ENCODE measurements around the gene FAT1.
"Not testable (repeated sequence)": the region's sequence is repeated elsewhere in the genome, so short reads cannot be mapped to it uniquely, and the experiment has no call there.

The FAT1 gene, protein sequence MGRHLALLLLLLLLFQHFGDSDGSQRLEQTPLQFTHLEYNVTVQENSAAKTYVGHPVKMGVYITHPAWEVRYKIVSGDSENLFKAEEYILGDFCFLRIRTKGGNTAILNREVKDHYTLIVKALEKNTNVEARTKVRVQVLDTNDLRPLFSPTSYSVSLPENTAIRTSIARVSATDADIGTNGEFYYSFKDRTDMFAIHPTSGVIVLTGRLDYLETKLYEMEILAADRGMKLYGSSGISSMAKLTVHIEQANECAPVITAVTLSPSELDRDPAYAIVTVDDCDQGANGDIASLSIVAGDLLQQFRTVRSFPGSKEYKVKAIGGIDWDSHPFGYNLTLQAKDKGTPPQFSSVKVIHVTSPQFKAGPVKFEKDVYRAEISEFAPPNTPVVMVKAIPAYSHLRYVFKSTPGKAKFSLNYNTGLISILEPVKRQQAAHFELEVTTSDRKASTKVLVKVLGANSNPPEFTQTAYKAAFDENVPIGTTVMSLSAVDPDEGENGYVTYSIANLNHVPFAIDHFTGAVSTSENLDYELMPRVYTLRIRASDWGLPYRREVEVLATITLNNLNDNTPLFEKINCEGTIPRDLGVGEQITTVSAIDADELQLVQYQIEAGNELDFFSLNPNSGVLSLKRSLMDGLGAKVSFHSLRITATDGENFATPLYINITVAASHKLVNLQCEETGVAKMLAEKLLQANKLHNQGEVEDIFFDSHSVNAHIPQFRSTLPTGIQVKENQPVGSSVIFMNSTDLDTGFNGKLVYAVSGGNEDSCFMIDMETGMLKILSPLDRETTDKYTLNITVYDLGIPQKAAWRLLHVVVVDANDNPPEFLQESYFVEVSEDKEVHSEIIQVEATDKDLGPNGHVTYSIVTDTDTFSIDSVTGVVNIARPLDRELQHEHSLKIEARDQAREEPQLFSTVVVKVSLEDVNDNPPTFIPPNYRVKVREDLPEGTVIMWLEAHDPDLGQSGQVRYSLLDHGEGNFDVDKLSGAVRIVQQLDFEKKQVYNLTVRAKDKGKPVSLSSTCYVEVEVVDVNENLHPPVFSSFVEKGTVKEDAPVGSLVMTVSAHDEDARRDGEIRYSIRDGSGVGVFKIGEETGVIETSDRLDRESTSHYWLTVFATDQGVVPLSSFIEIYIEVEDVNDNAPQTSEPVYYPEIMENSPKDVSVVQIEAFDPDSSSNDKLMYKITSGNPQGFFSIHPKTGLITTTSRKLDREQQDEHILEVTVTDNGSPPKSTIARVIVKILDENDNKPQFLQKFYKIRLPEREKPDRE (N-terminal part only)

DNA sequence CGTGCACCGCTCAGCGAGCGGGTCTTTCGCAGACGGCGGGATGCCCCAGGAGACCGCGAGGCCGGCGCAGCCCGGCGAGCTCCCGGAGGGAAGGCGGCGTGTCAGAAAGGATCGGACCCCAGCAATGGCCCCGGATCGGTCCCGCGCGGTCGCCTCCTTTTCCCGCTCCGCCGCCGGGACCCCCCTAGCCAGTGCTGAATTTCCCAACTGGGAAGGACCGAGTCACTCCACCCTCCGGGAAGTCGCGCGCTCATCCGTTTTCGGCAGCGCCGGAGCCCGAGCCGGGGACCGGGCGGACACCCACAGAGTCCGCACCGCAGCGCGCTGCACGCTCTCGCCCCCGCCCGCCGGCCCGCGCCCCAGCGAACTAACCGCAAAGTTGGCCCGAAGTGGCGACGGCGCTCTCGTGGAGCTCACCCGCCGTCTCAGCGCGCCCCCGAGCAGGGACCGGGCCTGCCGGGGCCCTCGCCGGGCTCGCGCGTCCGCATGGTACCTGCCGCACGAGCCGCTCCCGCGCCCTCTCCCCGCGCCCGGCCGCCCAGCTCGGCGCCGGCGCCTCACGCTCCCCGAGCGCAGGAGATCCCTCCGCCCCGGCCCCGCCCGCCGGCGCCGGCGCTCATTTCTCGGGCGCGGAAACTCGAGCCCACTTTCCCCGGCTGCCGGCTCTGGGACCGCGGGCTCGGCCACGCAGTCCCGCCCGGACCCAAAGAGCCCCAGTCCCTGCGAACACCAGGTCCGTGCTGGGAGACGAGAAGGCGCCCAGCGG lies at the start of gene FAT1:
TSS of gene FAT1 (minus strand) at position 565 of the 766 bp plus-strand sequence. CDS start 14,029 bp downstream, outside the sequence.
- Mint-ChIP-seq H3K27me3 (peaks cover 61% of the 10 kb centered on the region), H3K4me1 (ENCODE audit: low read depth) (peaks cover 21% of the 10 kb centered on the region), H3K36me3 (ENCODE audit: low read depth) (peaks cover 3% of the 10 kb centered on the region), H3K27ac (no peak within 1 kb of the TSS), H3K9me3 (no peaks in the 10 kb centered on the region), H3K4me3 (peak within 1 kb of the TSS; percentile 35)

GRCh38 chr4:186772936-186773487 lies 49.4 kb upstream of the FAT1 start:
- no peaks in the 10 kb centered on the region for H3K4me1 Mint-ChIP-seq (ENCODE audit: low read depth)

DNA sequence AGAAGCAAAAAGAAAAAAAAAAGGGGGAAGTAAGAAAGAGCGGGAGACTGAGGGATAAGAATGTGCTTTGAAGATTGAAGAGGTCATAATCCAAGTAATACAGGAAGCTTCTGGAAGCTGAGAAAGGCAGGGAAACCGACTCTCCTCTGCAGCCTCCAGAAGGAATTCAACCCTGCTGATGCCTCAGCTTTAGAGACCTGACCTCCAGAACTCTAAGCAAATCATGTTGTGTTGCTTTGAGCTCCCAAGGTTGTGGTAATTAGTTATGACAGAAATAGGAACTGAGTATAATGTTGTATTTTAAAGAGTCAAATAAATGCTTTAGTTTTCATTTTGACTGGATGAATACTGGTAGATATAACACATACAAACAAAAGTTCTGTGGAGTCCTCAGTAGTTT lies 48.0 kb upstream of the FAT1 start:
- Mint-ChIP-seq H3K9me3 (peaks cover 3% of the 10 kb centered on the region), H3K27me3 (no peaks in the 10 kb centered on the region), H3K36me3 (ENCODE audit: low read depth) (no peaks in the 10 kb centered on the region), H3K4me1 (ENCODE audit: low read depth) (no peaks in the 10 kb centered on the region), H3K4me3 (no peak overlapping the region), H3K27ac (no peak overlapping the region)

More at GRCh38 chr4:186772936-186773487, 49.4 kb upstream of the FAT1 start:
- no peaks in the 10 kb centered on the region for H3K9me3 Mint-ChIP-seq
- H3K27me3 Mint-ChIP-seq = no peaks in the 10 kb centered on the region
- no peak overlapping the region for H3K4me3 Mint-ChIP-seq
- H3K27ac Mint-ChIP-seq = no peak overlapping the region
- H3K36me3 Mint-ChIP-seq (ENCODE audit: low read depth) = no peaks in the 10 kb centered on the region

DNA sequence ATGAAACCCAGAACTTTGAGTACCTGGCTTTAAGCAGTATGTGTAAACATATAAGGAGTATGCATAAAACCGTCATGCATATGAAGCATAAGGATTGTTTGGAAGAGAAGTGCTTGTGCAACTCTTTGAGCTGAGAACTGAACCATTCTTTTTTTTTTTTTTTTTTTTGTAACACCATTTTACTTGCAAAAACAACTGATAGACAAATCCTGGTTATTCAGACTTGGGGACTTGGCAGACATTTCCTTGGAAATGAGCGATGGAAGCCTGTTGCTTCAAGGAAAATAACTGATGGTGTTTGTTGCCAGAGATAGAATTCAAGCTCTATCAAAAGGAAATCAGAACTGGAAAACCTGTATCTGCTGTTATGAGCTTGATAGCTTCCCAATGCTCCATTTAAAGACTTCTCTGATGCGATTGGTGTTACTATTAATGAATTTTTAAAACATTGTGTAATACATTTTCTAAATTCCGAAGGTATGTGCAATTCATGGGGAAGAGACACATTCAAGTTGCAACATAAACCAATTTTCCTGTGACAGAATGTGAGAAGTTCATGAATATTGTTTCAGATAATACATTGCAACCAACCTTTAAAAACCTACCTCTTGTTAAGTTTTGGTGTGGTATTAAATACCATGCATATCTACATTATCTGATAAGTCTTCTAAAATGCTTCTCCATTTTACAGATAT lies 47.0 kb upstream of the FAT1 start:
- no peaks in the 10 kb centered on the region for H3K4me1 Mint-ChIP-seq (ENCODE audit: low read depth)
- no peak overlapping the region for H3K4me3 Mint-ChIP-seq

GRCh38 chr4:186767794-186768193 lies 44.1 kb upstream of the FAT1 start:
- H3K4me1 Mint-ChIP-seq (ENCODE audit: low read depth) = no peaks in the 10 kb centered on the region
- peaks cover 3% of the 10 kb centered on the region for H3K9me3 Mint-ChIP-seq
- no peaks in the 10 kb centered on the region for H3K36me3 Mint-ChIP-seq (ENCODE audit: low read depth)
- no peak overlapping the region for H3K27ac Mint-ChIP-seq
- H3K27me3 Mint-ChIP-seq = no peaks in the 10 kb centered on the region
- H3K4me3 Mint-ChIP-seq = no peak overlapping the region

More for the DNA sequence above, 47.0 kb upstream of the FAT1 start:
- no peaks in the 10 kb centered on the region for H3K36me3 Mint-ChIP-seq (ENCODE audit: low read depth)
- H3K27ac Mint-ChIP-seq = no peak overlapping the region
- H3K9me3 Mint-ChIP-seq = peaks cover 3% of the 10 kb centered on the region
- no peaks in the 10 kb centered on the region for H3K27me3 Mint-ChIP-seq

DNA sequence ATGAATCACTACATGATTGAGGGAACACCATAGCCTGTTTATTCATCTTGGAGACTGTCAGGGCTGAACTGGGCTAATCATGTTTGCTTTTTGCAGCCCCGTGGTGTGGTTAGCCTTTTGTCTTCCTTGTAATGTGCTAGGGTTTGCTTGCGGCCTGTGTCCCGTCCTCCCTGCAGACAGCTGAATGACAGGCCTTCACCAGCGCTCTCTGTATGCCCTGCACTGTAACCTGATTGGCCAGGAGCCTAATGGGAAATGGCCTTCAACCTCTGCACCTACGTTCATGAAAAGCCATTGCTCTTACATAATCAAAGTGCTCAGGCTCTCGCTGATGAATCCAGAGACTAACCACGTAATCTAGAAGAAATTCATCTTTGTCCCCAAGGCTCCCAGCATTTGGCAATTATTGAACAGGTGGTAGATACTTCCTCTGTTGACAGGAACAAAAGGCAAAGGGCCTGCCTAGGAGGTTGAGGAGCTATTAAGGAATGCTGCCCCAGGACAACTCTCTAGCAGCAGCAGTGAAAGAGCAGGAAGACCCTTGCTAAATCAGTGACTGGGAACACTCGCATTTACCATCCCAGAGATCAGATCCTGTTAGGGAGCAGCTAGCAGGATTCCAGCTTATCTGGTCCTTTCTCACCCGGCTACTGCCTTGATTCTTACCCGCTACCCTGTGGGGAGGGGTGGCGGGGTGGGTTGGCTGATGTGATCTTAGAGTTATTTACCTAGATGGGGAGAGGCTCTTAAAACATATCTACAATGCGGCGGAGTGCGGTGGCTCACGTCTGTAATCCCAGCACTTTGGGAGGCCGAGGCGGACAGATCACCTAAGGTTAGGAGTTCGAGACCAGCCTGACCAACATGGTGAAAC lies 42.3 kb upstream of the FAT1 start:
- no peak overlapping the region for H3K27ac Mint-ChIP-seq

GRCh38 chr4:186765138-186765537 lies 41.5 kb upstream of the FAT1 start:
- Mint-ChIP-seq H3K27me3 (no peaks in the 10 kb centered on the region), H3K4me3 (no peak overlapping the region), H3K27ac (no peak overlapping the region), H3K36me3 (ENCODE audit: low read depth) (no peaks in the 10 kb centered on the region), H3K9me3 (peaks cover 10% of the 10 kb centered on the region), H3K4me1 (ENCODE audit: low read depth) (no peaks in the 10 kb centered on the region)

More for the DNA sequence above, 42.3 kb upstream of the FAT1 start:
- Mint-ChIP-seq H3K36me3 (ENCODE audit: low read depth) (no peaks in the 10 kb centered on the region), H3K9me3 (peaks cover 6% of the 10 kb centered on the region), H3K27me3 (no peaks in the 10 kb centered on the region), H3K4me1 (ENCODE audit: low read depth) (no peaks in the 10 kb centered on the region), H3K4me3 (no peak overlapping the region)

- no peaks in the 10 kb centered on the region for H3K27me3 Mint-ChIP-seq
- H3K4me1 Mint-ChIP-seq (ENCODE audit: low read depth) = no peaks in the 10 kb centered on the region
- H3K9me3 Mint-ChIP-seq = peaks cover 10% of the 10 kb centered on the region
- no peak overlapping the region for H3K4me3 Mint-ChIP-seq
- H3K27ac Mint-ChIP-seq = no peak overlapping the region
- H3K36me3 Mint-ChIP-seq (ENCODE audit: low read depth) = no peaks in the 10 kb centered on the region
These were observed 40.8 kb upstream of the FAT1 start for GRCh38 chr4:186764457-186764856.

GRCh38 chr4:186762865-186763264 lies 39.2 kb upstream of the FAT1 start:
- H3K36me3 Mint-ChIP-seq (ENCODE audit: low read depth) = no peaks in the 10 kb centered on the region
- H3K4me1 Mint-ChIP-seq (ENCODE audit: low read depth) = no peaks in the 10 kb centered on the region
- H3K4me3 Mint-ChIP-seq = no peak overlapping the region
- peaks cover 10% of the 10 kb centered on the region for H3K9me3 Mint-ChIP-seq
- no peaks in the 10 kb centered on the region for H3K27me3 Mint-ChIP-seq
- no peak overlapping the region for H3K27ac Mint-ChIP-seq

- H3K27ac Mint-ChIP-seq = no peak overlapping the region
- H3K4me1 Mint-ChIP-seq (ENCODE audit: low read depth) = no peaks in the 10 kb centered on the region
- H3K9me3 Mint-ChIP-seq = peaks cover 10% of the 10 kb centered on the region
- H3K4me3 Mint-ChIP-seq = no peak overlapping the region
- H3K27me3 Mint-ChIP-seq = no peaks in the 10 kb centered on the region
- H3K36me3 Mint-ChIP-seq (ENCODE audit: low read depth) = no peaks in the 10 kb centered on the region
These were observed 38.7 kb upstream of the FAT1 start for GRCh38 chr4:186762361-186762760.

- not testable (repeated sequence) for H3K4me3 Mint-ChIP-seq; H3K4me1 Mint-ChIP-seq (ENCODE audit: low read depth); H3K27me3 Mint-ChIP-seq; H3K27ac Mint-ChIP-seq; H3K36me3 Mint-ChIP-seq (ENCODE audit: low read depth)
- H3K9me3 Mint-ChIP-seq = peaks cover 12% of the 10 kb centered on the region
These were observed 38.3 kb upstream of the FAT1 start for GRCh38 chr4:186761956-186762355.

GRCh38 chr4:186761393-186761792 lies 37.7 kb upstream of the FAT1 start:
- Mint-ChIP-seq H3K4me3 (no peak overlapping the region), H3K27ac (no peak overlapping the region), H3K27me3 (no peaks in the 10 kb centered on the region), H3K4me1 (ENCODE audit: low read depth) (no peaks in the 10 kb centered on the region), H3K36me3 (ENCODE audit: low read depth) (no peaks in the 10 kb centered on the region), H3K9me3 (peaks cover 18% of the 10 kb centered on the region)

DNA sequence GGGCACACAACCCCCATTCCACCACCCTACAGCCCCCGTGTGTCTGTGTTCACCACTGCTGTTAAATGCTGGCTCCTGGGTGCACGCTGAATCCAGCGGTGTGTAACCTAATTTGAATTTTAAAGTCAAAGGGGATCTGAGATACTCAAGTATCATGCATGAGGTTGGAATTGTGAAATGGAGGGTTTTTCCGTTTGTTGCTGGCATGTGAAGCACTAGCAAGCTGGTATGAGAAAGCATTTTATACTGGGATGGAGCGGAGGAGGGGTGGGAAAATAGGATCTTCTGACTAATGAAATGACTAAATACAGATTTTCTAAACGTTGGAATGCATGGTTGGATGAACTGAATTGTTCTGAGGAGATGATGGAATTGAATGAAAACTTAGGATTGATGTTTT lies 36.9 kb upstream of the FAT1 start:
- Mint-ChIP-seq H3K9me3 (peaks cover 18% of the 10 kb centered on the region), H3K27ac (no peak overlapping the region), H3K27me3 (no peaks in the 10 kb centered on the region), H3K4me1 (ENCODE audit: low read depth) (no peaks in the 10 kb centered on the region), H3K36me3 (ENCODE audit: low read depth) (no peaks in the 10 kb centered on the region), H3K4me3 (no peak overlapping the region)
